Endometrium (tissue), 2 donors: Measurements from ENCODE around the gene MTCP1.

Experiments
- FAIRE-seq: peaks from 2 replicates; lab custom pipeline; 2012; peaks lifted over from hg19 to GRCh38; lab: Jason Lieb, UNC
- donor health status: control.
- donor health status: control.

MTCP1 gene, protein sequence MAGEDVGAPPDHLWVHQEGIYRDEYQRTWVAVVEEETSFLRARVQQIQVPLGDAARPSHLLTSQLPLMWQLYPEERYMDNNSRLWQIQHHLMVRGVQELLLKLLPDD

DNA sequence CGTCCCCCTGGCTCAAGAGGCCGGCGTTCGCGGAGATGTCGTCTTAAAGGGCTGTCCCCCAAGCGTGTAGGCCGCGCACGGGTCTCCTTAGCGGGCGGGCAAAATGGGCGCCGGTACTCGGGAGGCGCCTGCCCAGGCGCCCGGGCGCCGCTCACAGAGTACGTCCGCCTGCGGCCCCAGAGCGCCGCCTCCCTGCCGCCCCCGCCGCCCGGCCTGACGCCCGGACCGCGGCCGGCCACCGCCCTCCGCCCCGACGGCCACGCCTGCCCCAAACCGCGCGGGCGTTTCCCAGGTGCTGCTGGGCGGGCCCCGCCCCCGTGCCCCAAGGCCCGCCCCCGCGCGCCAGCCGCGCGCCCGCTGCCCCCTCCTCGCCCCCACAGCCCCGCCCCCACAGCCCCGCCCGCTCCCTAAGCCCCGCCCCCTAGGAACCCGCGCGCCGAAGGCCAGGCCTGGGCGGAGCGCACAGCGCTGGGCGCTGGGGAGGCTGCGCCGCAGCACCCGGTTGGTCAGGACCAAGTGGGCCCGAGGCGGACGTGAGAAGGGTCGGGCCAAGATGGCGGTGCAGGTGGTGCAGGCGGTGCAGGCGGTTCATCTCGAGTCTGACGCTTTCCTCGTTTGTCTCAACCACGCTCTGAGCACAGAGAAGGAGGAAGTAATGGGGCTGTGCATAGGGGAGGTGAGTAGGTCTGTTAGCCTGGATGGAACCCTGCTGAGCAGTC, at the start of gene MTCP1, which contains the start of the genes BRCC3 and CMC4:
MTCP1 (minus strand) TSS at position 162 of the 719 bp plus-strand sequence. CDS start 5,126 bp downstream, outside the sequence.
BRCC3 (plus strand) TSS at position 534 of the 719 bp plus-strand sequence; CDS start at position 554, 20 bp downstream.
CMC4 (minus strand) TSS at position 162 of the 719 bp plus-strand sequence. CDS start 7,113 bp downstream, outside the sequence.
- no peak for FAIRE-seq

DNA sequence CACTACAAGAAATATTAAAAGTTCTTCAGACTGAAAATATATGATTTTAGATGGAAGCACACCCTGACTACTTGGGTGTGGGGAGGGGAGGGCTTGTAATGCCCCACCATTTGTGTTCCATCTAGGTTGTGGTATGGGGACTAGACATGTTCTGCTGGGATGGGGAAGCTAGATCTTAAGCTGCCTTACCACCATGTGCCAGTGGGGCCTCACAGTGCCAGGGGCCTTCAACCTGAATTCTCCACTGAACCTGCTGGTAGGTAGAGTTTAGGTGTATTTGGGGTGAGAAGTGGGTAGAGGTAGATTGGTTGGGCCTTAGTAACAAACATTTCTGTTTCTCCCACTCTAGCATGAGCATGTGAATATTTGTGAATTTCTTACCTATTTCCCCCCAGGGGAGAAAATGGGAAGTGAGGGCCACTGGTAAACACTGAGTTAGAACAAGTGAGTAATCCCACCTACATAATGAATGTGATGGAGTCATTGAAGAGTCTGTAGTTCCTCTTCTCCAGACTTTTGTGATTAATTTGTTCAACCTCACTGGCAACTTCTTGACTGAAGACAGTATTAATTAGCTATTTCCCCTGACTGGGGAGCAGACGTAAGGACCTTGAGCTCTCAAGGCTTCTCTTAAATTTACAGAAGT, 44.4 kb upstream of the MTCP1 start:
- FAIRE-seq, result no peak

DNA sequence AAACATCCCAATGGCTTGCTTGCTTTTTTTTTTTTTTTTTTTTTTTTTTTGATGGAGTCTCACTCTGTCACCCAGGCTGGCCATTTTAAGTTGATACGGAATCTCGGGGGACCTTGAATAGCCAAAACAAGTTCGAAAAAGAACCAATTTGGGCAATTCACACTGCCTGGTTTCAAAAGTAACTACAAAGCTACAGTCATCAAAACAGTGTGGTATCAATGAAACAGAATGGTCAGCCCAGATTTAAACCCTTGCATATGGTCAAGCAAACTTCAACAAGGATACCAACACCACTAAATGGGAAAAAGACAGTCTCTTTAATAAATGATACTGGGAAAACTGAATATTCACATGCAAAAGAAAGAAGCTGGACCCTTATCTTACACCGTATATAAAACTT, 42.2 kb upstream of the MTCP1 start:
- no peak for FAIRE-seq

DNA sequence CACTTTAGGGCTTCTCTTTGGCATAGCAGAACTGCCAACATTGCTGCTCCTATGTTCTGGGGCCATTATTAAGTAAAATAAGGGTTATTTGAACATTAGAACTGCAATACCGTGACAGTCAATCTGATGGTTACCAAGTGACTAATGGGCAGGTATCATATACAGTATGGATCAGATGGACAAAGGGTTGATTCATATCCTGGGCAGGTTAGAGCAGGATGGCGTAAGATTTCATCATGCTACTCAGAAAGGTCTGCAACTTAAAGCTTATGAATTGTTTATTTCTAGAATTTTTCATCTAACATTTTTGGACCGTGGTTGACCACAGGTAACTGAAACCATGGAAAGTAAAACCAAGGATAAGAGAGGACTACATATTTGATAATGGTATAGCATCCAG, 41.2 kb upstream of the MTCP1 start:
- FAIRE-seq, result no peak

DNA sequence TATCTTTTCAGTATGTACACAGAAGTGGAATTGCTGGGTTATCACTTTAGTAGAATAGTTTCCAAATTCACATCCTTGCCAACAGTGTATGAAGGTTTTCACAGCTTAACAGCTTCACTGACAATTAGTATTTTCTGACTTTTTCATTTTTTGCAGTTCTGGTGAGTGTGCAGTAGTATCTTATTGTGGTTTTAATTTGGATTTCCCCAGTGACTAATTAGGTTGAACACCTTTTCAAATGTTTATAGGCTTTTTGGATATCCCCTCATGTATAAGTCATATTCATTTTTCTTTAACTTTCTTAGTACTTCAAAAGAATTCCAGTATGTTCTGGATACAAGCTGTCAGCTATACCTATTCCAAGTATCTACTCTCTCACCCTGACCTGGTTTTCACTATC, 37.5 kb upstream of the MTCP1 start:
- FAIRE-seq, result no peak

DNA sequence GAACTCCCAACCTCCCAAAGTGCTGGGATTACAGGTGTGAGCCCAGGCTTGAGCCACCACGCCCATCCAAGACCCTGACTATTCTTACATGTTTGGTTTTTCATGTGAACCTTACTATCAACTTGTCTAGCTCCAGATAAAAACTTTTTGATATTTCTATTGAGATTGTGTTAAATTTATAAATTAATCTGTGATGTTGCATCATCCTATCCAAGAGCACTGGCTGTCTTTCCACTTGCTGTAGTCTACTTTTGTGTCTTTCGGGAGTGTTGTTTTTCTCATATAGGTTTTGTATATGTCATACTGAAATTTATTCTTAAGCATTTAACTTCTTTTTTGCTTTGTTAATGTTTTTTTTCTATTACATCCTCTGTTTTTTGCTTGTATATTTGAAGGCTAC, 35.0 kb upstream of the MTCP1 start:
- no peak for FAIRE-seq

DNA sequence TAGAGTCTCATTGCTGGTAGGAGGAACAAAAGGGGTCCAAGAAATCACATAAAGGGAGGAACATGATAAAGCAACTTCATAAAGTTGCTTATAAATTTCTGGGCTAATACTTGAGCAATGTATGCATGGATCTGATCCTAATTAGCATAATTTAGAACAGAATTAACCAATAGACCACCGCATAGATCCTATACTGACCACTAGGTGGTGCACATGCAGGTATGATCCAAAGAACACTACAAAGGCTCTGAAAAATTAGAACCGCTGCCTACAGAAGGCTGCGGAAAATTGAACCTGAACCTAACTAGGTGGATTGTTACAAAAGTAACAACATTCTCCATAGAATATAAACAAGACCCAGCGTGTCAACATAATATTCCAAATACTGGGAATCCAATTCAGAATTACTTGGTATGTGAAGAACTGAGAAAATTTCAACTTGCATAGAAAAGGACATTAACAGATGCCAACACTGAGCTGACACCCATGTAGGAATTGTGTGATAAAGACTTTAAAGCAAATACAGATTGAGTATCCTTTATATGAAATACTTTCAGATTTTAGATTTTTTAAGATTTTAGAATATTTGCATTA, 23.6 kb upstream of the MTCP1 start:
- no peak for FAIRE-seq

DNA sequence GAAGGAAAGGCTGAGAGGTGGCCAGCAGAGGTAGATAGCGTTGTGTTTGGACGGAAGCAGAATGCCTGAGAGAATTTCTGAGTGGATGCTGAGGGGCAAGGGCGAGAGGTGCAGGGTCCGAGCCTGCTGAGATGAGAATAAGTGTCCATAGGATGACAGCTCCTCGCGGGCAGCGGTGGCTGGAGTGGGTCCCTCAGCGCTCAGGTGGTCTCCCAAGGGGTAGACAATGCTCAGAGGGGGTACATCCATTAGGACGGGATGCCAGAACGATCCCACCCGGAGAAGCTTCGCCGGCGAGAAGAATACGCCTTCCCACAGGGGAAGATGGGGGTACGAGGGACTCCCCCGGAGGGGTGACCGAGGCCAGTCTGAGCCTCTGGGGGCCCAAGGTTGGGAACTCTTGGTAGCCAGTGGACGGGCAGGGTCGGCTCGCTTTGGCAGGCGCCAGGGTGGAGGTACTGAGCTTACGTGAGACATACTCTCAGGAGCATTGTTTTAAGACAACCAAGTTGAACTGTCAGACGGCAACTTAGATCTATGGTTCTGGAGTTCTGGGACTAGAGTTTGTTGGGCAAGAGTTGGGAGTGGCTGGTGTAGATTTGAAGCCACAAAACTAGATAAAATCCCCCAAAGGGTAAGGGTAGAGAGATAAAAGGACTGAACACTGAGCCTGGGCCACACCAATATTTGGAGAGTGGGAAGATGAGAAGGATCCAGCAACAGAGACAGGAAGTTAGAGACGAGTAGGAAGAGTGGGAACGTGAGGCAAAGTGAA, 16.2 kb upstream of the MTCP1 start:
- FAIRE-seq, result no peak

DNA sequence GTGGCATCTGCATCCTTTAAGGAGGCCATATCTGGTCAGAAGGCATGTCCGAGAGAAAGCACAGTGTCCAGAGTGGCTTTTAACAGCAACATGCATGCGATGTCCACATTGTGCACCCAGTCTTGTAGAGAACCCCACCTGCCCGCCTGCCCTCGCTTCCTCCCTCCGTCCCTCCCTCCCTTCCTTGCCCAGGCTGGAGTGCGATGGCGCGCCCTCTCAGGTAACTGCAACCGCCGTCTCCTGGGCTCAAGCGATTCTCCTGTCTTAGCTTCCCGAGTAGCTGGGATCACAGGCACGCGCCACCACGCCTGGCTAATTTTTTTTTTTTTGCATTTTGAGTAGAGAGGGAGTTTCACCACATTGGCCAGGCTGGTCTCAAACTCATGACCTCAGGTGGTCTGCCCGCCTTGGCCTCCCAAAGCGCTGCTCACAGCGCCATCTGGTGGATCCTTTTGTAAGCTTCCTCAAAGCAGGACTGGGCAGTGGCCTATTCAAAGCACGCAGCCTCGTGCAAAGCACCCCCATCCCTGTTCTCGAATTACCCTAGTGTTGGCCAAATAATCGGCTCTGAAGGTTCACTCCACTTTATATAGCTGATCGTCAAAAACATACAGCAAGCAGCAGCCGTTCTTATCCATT, 15.4 kb upstream of the MTCP1 start:
- FAIRE-seq, result no peak

DNA sequence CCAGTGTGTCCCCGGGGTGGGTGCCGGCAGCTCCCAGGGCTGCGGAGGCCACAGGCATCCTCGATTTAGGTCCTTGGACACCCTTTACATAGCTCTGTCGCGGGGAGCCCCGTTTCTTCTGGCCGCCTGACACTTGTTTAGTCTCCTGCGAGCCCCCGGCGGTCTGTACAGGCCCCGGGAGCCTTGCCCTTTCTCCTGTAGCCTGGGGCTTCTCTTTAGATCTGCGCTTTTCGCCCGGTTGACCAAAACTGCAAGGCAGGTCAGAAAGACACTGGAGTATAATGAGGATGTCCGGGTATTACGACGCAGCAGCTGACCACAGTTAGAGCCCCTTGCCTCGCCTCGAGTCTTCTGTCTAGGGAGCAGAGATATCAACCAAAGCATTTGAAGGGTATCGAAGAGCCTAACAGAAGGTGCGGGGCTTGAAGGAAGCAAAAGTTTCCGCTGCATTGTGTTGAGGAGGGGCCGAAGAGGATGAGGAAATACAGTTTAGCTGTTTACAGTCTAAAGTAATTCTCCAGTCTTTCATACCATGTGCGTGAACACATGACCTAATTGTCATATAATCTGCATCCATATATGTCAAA, 851 bp upstream of the MTCP1 start:
- FAIRE-seq, result no peak

DNA sequence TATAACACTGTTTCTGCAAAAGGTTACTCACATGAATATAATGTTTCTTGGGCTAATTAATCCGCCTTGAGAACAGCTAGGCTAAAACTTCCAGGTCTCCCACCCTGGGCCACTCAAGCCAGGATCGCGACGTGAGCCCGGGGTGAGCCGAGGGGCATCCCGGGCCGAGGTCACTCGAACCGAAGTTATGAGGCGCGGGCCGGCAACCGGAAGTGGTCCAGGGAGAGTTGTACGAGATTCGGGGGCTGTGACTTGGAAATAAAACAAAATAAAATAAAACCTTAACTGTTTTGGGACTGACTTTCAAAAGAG, 317 bp downstream of the MTCP1 start:
- FAIRE-seq, result no peak

DNA sequence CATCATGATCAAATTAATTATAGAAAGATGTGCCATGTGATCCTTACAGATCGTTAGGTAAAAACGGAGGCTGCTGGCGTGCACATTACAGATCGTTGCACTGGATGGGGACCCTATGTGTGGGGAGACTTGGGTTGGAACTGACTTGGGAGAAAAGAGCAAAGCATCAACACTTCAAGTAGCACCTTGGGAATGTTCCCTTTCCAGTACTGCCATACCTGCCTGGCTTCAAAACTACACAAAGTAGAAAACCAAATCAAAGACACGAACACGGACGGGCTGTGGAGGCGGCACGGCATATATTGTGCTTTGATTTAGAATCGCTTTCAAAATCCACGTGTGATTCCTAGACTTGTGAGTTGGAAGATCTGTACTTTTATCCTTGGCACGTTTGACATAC, 898 bp downstream of the MTCP1 start:
- no peak for FAIRE-seq

DNA sequence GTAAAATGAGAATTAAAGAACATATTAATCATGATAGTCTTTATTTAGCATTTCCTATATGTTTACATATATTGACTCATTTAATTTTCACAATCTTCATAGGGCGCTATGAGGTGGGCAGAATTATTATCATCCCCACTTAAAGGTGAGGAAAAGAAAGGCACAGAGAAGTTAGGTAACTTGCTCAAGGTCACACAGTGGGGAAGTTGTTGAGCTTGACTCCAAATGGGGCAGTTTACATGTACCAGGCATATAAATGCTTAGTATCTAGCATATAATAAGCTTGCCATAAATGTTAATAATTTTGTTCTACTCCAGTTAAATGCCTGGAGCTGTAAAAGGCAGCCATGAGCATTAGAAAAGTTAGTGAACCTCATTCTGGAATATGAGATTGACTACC, 1.5 kb downstream of the MTCP1 start:
- no peak for FAIRE-seq

DNA sequence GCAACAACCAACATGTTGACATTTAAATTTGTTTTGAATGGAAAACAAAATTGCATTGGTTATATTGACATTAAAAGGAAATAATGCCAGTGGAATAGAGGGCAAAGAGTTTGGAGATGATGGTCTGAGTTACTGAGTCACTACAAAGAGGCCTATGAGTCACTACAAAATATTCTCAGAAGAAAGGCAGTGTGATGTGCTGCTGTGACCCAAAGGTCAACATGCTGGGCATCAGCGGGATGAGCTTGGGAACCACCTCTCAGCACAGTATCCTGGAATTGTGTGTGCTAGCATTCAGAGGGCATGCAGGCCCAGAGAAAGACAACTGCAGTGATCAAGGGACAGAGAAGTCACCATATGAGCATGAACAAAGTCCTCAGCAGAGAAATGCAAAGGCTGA, 2.8 kb downstream of the MTCP1 start:
- no peak for FAIRE-seq

DNA sequence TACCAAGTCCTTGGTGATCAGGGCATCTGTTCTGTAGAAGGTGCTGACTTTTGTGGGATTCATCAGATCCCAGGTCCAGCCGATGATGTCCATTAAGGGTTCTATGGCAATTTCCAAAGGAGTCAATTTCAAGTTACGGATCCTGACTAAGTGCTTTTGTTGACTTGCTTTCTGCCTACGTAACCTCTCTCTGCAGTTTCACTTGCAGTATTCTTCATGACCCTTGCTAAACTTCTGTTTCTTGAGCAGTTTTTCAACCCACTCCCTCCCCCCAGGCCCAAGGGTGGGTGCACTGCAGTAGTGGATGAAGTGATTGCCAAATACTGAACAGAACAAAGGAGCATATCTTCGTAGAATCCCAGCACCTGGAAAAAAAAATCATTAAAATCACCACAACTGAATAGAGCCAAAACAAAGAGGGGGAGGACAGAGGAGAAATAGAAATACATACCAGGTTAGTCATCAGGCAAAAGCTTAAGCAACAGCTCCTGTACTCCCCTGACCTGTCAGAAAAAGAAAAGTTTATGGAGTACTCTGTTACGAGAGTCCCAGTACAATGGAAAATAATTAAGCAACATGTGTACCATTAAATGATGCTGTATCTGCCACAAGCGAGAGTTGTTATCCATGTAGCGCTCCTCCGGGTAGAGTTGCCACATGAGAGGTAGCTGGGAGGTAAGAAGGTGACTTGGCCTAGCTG, 5.8 kb downstream of the MTCP1 start:
- no peak for FAIRE-seq

DNA sequence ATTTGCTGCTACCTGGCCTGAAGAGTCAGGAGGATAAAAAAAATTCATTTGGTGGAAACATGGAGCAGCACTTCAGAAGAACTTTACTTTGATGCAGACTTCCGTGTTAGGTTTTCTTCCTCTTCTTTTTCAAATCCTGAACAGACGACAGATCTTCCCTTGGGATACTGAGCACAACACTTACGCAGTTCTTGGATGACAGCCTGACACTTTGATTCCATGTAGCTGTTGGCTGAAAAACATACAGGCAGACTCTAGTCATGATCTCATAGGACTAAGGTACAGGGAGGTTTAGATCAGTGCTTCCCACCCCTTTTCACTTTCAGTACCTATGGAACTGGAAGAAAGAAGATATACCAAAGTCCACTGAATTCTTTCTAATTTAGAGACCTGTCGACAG, 9.2 kb downstream of the MTCP1 start:
- FAIRE-seq, result no peak

DNA sequence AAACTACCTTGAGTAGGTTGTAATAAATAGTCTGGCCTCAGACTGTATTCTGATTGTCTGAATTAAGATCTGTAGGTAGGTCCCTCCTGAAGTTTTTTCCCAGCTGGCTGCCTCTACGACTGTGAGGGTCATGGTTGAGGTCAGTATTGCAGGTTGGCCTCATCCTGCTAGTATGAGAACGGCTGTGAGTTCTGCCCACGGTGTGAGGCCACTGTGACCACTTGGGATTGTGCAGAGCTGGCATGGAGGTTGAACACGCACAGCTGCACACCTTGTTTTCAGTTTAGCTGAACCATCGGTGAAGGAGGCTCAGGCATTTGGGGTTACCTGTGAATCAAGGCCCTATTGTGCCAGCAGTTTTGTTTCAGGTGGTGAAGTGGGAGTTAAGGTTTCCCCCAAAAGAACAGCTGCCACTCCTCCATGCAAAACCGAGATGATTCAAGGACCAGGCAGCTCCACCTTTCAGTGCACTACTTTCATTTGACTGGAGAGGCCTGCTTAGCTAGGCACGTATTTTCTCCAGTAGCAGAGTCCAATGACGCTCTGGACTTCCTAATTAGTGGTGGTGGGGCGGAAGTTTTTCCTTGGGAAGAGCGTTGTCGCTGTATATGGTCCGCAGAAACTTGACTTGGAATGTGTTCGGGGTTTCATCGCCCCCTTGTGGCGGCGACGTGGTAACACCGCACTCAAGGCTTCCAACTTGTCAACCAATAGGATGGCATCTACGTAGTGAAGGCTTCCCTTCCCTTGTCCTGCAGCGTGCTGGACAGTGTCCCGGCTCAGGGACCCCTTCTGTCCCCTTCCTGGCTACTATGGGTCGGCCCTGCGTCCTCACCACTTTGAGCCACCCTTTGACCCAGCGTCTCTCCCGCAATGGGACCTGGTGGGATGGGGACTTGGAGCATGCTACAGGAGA, 13.8 kb downstream of the MTCP1 start:
- no peak for FAIRE-seq

DNA sequence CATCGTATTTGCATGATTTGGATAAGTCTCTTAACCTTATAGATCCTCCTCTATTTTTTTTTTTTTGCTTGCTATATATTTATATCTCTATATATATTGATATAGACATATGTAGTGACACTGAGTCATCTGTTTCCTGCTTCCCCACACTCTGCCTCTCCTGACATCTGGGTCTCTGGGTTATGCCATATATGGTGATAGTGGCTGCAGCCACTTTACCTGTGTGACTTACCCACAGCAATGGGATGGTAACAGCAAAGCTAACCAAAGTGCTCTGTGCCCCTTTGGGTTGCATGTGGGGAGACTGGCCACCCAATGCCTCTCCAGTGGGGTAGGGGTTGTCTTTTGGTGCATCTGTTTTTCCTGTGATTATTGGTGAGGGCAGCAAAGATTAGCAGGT, 14.5 kb downstream of the MTCP1 start:
- no peak for FAIRE-seq

DNA sequence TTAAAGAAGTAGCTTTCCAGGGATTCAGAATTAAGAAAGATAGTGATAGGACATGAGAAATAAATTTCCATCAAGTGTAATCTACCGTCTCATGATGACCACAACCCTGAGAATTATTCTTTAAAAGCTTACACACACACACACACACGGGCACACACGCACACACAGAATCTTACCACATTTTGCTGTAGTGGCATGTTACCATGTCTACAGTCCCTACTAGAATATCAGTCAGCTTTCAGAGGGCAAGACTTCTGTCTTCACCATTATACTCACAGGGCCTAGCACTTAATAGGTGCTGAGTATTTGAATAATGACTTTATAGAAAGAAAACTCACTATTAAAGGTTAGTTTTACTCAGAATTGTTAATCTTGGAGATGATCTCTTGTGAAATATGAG, 15.4 kb downstream of the MTCP1 start:
- no peak for FAIRE-seq

DNA sequence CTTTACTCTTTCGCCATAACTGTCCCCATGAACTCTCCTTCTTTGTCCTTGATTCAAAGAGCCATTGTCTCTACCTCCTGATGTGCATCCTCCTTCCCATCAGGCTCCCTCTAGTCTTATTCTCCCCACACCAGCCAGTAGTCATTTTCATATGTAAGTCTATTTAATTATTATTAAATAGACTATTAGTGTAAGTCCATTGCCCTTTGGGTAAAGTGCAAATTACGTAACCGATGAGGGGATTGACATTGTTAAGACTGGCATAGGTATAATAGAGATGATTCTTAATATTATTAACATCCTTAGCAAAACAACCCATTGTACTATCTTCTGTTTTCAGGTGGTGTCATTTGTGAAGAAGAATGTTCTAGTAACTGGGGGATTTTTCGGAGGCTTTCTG, 16.7 kb downstream of the MTCP1 start:
- FAIRE-seq, result no peak
